ENCODE results near the gene RC3H1. TPM values are rescaled to one million over a fixed set of nuclear protein-coding genes. Genes with fewer than 3 reads are reported as not detected.
"Not testable (repeated sequence)": the region's sequence is repeated elsewhere in the genome, so short reads cannot be mapped to it uniquely, and the experiment has no call there.

Gene RC3H1
- polyA plus RNA-seq, 2 of the 4 experiments (the other 2 are of a cell fraction): 4.0 to 12.7 TPM

GRCh38 chr1:174060090-174060489, 37.9 kb upstream of the RC3H1 start:
- H3K4me2 ChIP-seq: no peak overlapping the region

GRCh38 chr1:174058624-174059023, 36.5 kb upstream of the RC3H1 start:
- no peak overlapping the region for H3K4me3 ChIP-seq
- H3K9me3 ChIP-seq: no peaks in the 10 kb centered on the region
- no peaks in the 10 kb centered on the region for H3K4me1 ChIP-seq
- ATAC-seq (no peak), FAIRE-seq (no peak), DNase-seq (ENCODE audit: low read depth in 1 of 2, low spot score in 1 of 2) (no peak)
- ChIA-PET POLR2A (no interaction called here), CTCF (interaction anchor here (1.6 kb wide), 1 partner anchor 1314 kb away, joined by 5 read pairs; no protein-coding TSS in a partner anchor)
- 55% methylated on average over 4 of the region's 4 CpGs for WGBS (ENCODE audit: missing lambda C conversion rate)
- no peak overlapping the region for H3K27ac ChIP-seq
- no peak overlapping the region for H3K4me2 ChIP-seq
- no peak for TF ChIP-seq GATA3 (IDR thresholded peaks at IDR 0.05; ENCODE audit: borderline replicate concordance)
- TF ChIP-seq RARB (CRISPR knock-in tag; IDR thresholded peaks at IDR 0.05): no peak
- TF ChIP-seq PBX3 (IDR thresholded peaks at IDR 0.05): no peak
- TF ChIP-seq CTCF (IDR thresholded peaks at IDR 0.05): no peak
- no peak for TF ChIP-seq JUNB (IDR thresholded peaks at IDR 0.05)
- no peak for TF ChIP-seq RNF2 (IDR thresholded peaks at IDR 0.05; ENCODE audit: borderline replicate concordance, low read depth)
- TF ChIP-seq FOSB (CRISPR knock-in tag; IDR thresholded peaks at IDR 0.05): no peak
- TF ChIP-seq NFE2L2 (conservative IDR thresholded peaks at IDR 0.05; ENCODE audit: low read length): no peak
- TF ChIP-seq CHD4 (IDR thresholded peaks at IDR 0.05; ENCODE audit: borderline replicate concordance): no peak
- TF ChIP-seq MAX (IDR thresholded peaks at IDR 0.05): no peak
- TF ChIP-seq RAD21 (conservative IDR thresholded peaks at IDR 0.05 in 1 of 2, IDR thresholded peaks at IDR 0.05 in 1 of 2): no peak
- no peak for TF ChIP-seq ZC3H11A (IDR thresholded peaks at IDR 0.05)
- no peak for TF ChIP-seq KDM5A (IDR thresholded peaks at IDR 0.05)
- no peak for TF ChIP-seq HDAC2 (IDR thresholded peaks at IDR 0.05)
- no peak for TF ChIP-seq HOXB13 (CRISPR knock-in tag; IDR thresholded peaks at IDR 0.05; ENCODE audit: low read depth)
- no peak for TF ChIP-seq JUN (IDR thresholded peaks at IDR 0.05)
- no peak for TF ChIP-seq BHLHE40 (IDR thresholded peaks at IDR 0.05; ENCODE audit: low read depth, low read length)
- no peak for TF ChIP-seq MAFK (IDR thresholded peaks at IDR 0.05; ENCODE audit: partially characterized antibody)

More at GRCh38 chr1:174060090-174060489, 37.9 kb upstream of the RC3H1 start:
- Histone ChIP-seq H3K4me1 (no peaks in the 10 kb centered on the region), H3K4me3 (no peak overlapping the region), H3K9me3 (no peaks in the 10 kb centered on the region), H3K27ac (no peak overlapping the region)
- POLR2A ChIA-PET: interaction anchor here (1.5 kb wide), 1 partner anchor 38 kb away, joined by 5 read pairs; the partner anchor contains the start of gene RC3H1
- TF ChIP-seq HOXB5 (CRISPR knock-in tag; IDR thresholded peaks at IDR 0.05) (no peak), RNF2 (IDR thresholded peaks at IDR 0.05; ENCODE audit: borderline replicate concordance, low read depth) (no peak)
- CTCF ChIA-PET: no interaction called here
- 88% methylated on average over 4 of the region's 4 CpGs for WGBS (ENCODE audit: missing lambda C conversion rate)
- ATAC-seq (no peak), FAIRE-seq (no peak), DNase-seq (ENCODE audit: low read depth in 1 of 2, low spot score in 1 of 2) (no peak)

- not testable (repeated sequence) for FAIRE-seq; ATAC-seq; DNase-seq (ENCODE audit: low read depth in 1 of 2, low spot score in 1 of 2); H3K9me3 ChIP-seq; H3K27ac ChIP-seq; H3K4me2 ChIP-seq; H3K4me1 ChIP-seq; H3K4me3 ChIP-seq
- ChIA-PET POLR2A (interaction anchor here (0.9 kb wide), 1 partner anchor 188 kb away, joined by 3 read pairs; the partner anchor contains the start of gene ZBTB37), CTCF (interaction anchor here (0.9 to 1.2 kb wide), 3 partner anchors 9 to 161 kb away, joined by 3 to 4 read pairs (median 4); no protein-coding TSS in a partner anchor)
- WGBS (ENCODE audit: missing lambda C conversion rate): 82% methylated on average over 18 of the region's 28 CpGs
These were observed 34.5 kb upstream of the RC3H1 start for GRCh38 chr1:174056609-174057008.

GRCh38 chr1:174055797-174056196, 33.6 kb upstream of the RC3H1 start:
- H3K4me2 ChIP-seq; FAIRE-seq; POLR2A ChIA-PET; DNase-seq (ENCODE audit: low read depth in 1 of 2, low spot score in 1 of 2); ATAC-seq; H3K4me3 ChIP-seq; H3K27ac ChIP-seq; H3K9me3 ChIP-seq; H3K4me1 ChIP-seq: not testable (repeated sequence)
- 94% methylated on average over 5 of the region's 5 CpGs for WGBS (ENCODE audit: missing lambda C conversion rate)
- CTCF ChIA-PET: interaction anchor here (1.2 kb wide), 1 partner anchor 10 kb away, joined by 4 read pairs; no protein-coding TSS in a partner anchor
